Endothelial cell of umbilical vein (primary cell): ENCODE measurements around the gene ZNF462. TPM values are rescaled to one million over a fixed set of nuclear protein-coding genes. Genes with fewer than 3 reads are reported as not detected.

Source experiments
- BruUV-seq: library from RNA; stranded (reverse); fragments of 400-500 nt; replicated peaks from 2 replicates; lab custom pipeline; 2021; lab: Mats Ljungman, UMichigan
- CTCF ChIA-PET: fragments of 300-600, 350-600 bp; sonication (Branson Sonifier 250); formaldehyde crosslinking; loops from one replicate; lab custom pipeline; 2021; ENCODE audit warnings: antibody characterized with exemption, inconsistent platforms; lab: Charles Lee
- POLR2A ChIA-PET: fragments of 300-600, 350-600 bp; sonication (Branson Sonifier 250); formaldehyde crosslinking; loops from one replicate; lab custom pipeline; 2021; ENCODE audit warnings: antibody characterized with exemption, inconsistent platforms; lab: Charles Lee
- DNase-seq: peaks from one replicate; pipeline ENCODE4 v3.0.0-alpha.2; 2011; ENCODE audit warnings: low read depth, low spot score
- FAIRE-seq: peaks from 2 replicates; lab custom pipeline; 2011; peaks lifted over from hg19 to GRCh38; lab: Jason Lieb, UNC
- H2AFZ ChIP-seq: 2 replicates; pipeline ENCODE4 v1.6.0; 2012; ENCODE audit warnings: low read depth, low read length, control low read depth, inconsistent platforms
- H3K27ac ChIP-seq: 2 replicates; pipeline ENCODE4 v1.5.1; 2011; ENCODE audit warnings: low read depth, mild to moderate bottlenecking, control low read depth, low read length, moderate library complexity; ENCODE audit not compliant: insufficient read depth
- H3K27me3 ChIP-seq, 2 experiments: 2 replicates each; pipeline versions ENCODE4 v1.6.0 to v1.6.1; 2011; ENCODE audit warnings: low read length in 2 of 2, mixed read lengths in 1 of 2; ENCODE audit not compliant: control insufficient read depth in 2 of 2, insufficient read depth in 2 of 2
- H3K36me3 ChIP-seq, 2 experiments: 2 replicates in 1 of 2; 3 replicates in 1 of 2; pipeline ENCODE4 v1.5.1; 2011; ENCODE audit warnings: low read length in 2 of 2, mild to moderate bottlenecking in 1 of 2, moderate library complexity in 1 of 2; ENCODE audit not compliant: control insufficient read depth in 2 of 2, insufficient read depth in 2 of 2; ENCODE audit errors: extremely low read depth in 1 of 2
- H3K4me1 ChIP-seq: 3 replicates; pipeline ENCODE4 v1.5.1; 2011; ENCODE audit warnings: mild to moderate bottlenecking, low read length; ENCODE audit not compliant: control insufficient read depth, insufficient read depth; ENCODE audit errors: extremely low read depth
- H3K4me2 ChIP-seq: 2 replicates; pipeline ENCODE4 v1.6.1; 2011; ENCODE audit warnings: low read length, control low read depth, mixed read lengths; ENCODE audit not compliant: insufficient read depth
- H3K4me3 ChIP-seq, 3 experiments: fragments of 200-600 bp in 1 of 3; sonication (generic), shearing (Covaris generic) in 1 of 3; replicated peaks in 1 of 3; 2 replicates each; pipeline ENCODE4 v1.5.1; 2011 to 2016; ENCODE audit warnings: control low read depth in 3 of 3, low read length in 3 of 3, mild to moderate bottlenecking in 2 of 3, inconsistent platforms in 1 of 3, low read depth in 1 of 3, moderate library complexity in 1 of 3; ENCODE audit not compliant: insufficient read depth in 1 of 3
- H3K79me2 ChIP-seq: 2 replicates; pipeline ENCODE4 v1.6.0; 2012; ENCODE audit warnings: low read length, inconsistent platforms; ENCODE audit not compliant: control insufficient read depth, insufficient read depth
- H3K9ac ChIP-seq: replicated peaks from 2 replicates; pipeline ENCODE3; 2011; ENCODE audit warnings: low read length, control low read depth; ENCODE audit not compliant: insufficient read depth; ENCODE audit errors: extremely low read depth
- H3K9me1 ChIP-seq: replicated peaks from 3 replicates; pipeline ENCODE4 v1.6.0; 2011; ENCODE audit warnings: mild to moderate bottlenecking, low read length; ENCODE audit not compliant: control insufficient read depth, insufficient read depth; ENCODE audit errors: extremely low read depth
- H3K9me3 ChIP-seq: replicated peaks from 2 replicates; pipeline ENCODE4 v1.5.1; 2012; ENCODE audit warnings: low read length, inconsistent platforms; ENCODE audit not compliant: control insufficient read depth, insufficient read depth
- H4K20me1 ChIP-seq: replicated peaks from 2 replicates; pipeline ENCODE3; 2011; ENCODE audit warnings: mild to moderate bottlenecking, low read length; ENCODE audit not compliant: control insufficient read depth, insufficient read depth; ENCODE audit errors: extremely low read depth
- CTCF ChIP-seq, 2 donors: IDR thresholded peaks; 1 replicate in 1 of 2; 2 replicates in 1 of 2; pipeline ENCODE4 v1.5.1; 2011; ENCODE audit warnings: low read length in 2 of 2, mild to moderate bottlenecking in 2 of 2, moderate library complexity in 2 of 2, control low read depth in 1 of 2, inconsistent platforms in 1 of 2, low read depth in 1 of 2; ENCODE audit not compliant: insufficient read depth in 1 of 2; ENCODE audit errors: extremely low read depth in 1 of 2
- EZH2 ChIP-seq: IDR thresholded peaks from 2 replicates; pipeline ENCODE4 v1.6.1; 2012; ENCODE audit warnings: borderline replicate concordance, low read depth, mild to moderate bottlenecking, moderate library complexity, low read length, inconsistent platforms; ENCODE audit not compliant: severe bottlenecking
- FOS ChIP-seq: IDR thresholded peaks from 2 replicates; pipeline ENCODE4 v1.6.1; 2011; ENCODE audit warnings: mild to moderate bottlenecking, low read length, moderate library complexity, borderline replicate concordance; ENCODE audit not compliant: insufficient read depth
- GATA2 ChIP-seq: IDR thresholded peaks from 2 replicates; pipeline ENCODE4 v1.7.0; 2011; ENCODE audit warnings: low read depth, mild to moderate bottlenecking, moderate library complexity, mixed read lengths, low read length; ENCODE audit not compliant: insufficient read length, insufficient read depth
- JUN ChIP-seq: IDR thresholded peaks from 2 replicates; pipeline ENCODE4 v1.6.1; 2011; ENCODE audit warnings: borderline replicate concordance, low read depth; ENCODE audit not compliant: insufficient read length, insufficient read depth
- MAX ChIP-seq: IDR thresholded peaks from 2 replicates; pipeline ENCODE4 v1.6.1; 2011; ENCODE audit not compliant: insufficient read depth, insufficient read length
- MYC ChIP-seq: IDR thresholded peaks from one replicate; pipeline ENCODE4 v1.6.1; 2011; ENCODE audit warnings: mild to moderate bottlenecking, low read depth, low read length
- POLR2A ChIP-seq: IDR thresholded peaks from 2 replicates; pipeline ENCODE4 v1.6.1; 2012; ENCODE audit warnings: low read depth, mild to moderate bottlenecking, control low read depth, low read length
- POLR2AphosphoS5 ChIP-seq: IDR thresholded peaks from 2 replicates; pipeline ENCODE4 v1.6.1; 2012; ENCODE audit warnings: low read depth, mild to moderate bottlenecking, control low read depth, low read length, moderate library complexity; ENCODE audit not compliant: insufficient read depth
- dilution Hi-C: fragments of 300-500 bp; cut with MboI; formaldehyde crosslinking; loops from one replicate; pipeline ENCODE4 v1.15.0; 2019; ENCODE audit warnings: low sequenced_read_pairs; ENCODE audit not compliant: extremely low pct_ligation_motif_present
- intact Hi-C: fragments of 100-400 bp; cut with micrococcal nuclease; formaldehyde crosslinking; loops from one replicate; pipeline ENCODE4 v1.10.0; 2022
- polyA plus RNA-seq, 4 experiments: library from polyadenylated mRNA; depleted of rRNA in 3 of 4; stranded (reverse) in 3 of 4; unstranded in 1 of 4; fragments of >200 nt; gene quantifications; 2 replicates each; pipeline versions ENCODE4 v1.2.1 to v1.2.3, GENCODE V29; 2011 to 2012; ENCODE audit warnings: missing spikeins in 1 of 4
- total RNA-seq: library from RNA; stranded (reverse); gene quantifications from 2 replicates; pipeline ENCODE4 v1.2.3, GENCODE V29; 2021

Gene ZNF462
- total and polyA plus RNA-seq, 2 donors (not counting 3 experiments of a cell fraction or from before 2014, with no cell fraction given): 6.2 to 24.7 TPM

GRCh38 chr9:106954974-106955850 is 92.2 kb downstream of the ZNF462 start:
- H2AFZ ChIP-seq: no peak overlapping the region
- no peak overlapping the region for H3K4me3 ChIP-seq
- no peaks in the 10 kb centered on the region for H4K20me1 ChIP-seq
- no peak overlapping the region for H3K9ac ChIP-seq
- intact Hi-C loops: no loop called here
- H3K79me2 ChIP-seq: no peaks in the 10 kb centered on the region
- no peaks in the 10 kb centered on the region for H3K9me1 ChIP-seq
- no peaks in the 10 kb centered on the region for H3K36me3 ChIP-seq
- DNase-seq (no peak), FAIRE-seq (no peak)
- H3K4me1 ChIP-seq: peaks cover 2% of the 10 kb centered on the region
- BruUV-seq: no TSS peak
- H3K27me3 ChIP-seq: no peaks in the 10 kb centered on the region
- no peak overlapping the region for H3K27ac ChIP-seq
- CTCF ChIA-PET: no interaction called here
- H3K9me3 ChIP-seq: no peaks in the 10 kb centered on the region
- dilution Hi-C loops: no loop called here
- POLR2A ChIA-PET: no interaction called here
- TF ChIP-seq EZH2 (no peak), FOS (no peak), MYC (no peak)
- no peak overlapping the region for H3K4me2 ChIP-seq

DNA sequence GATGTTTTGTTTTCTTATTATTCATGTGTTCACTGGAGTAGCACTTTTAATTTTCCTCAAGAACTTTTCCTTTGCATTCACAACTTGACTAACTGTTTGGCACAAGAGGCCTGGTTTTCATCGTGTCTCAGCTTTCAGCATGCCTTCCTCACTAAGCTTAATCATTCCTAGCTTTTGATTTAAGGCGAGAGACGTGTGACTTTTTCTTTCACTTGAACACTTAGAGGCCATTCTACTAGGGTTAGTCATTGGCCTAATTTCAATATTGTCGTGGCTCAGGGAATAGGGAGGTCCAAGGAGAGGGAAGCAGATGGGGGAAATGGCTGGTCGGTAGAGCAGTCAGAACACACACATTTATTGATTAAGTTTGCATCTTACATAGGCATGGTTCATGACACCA is 94.0 kb downstream of the ZNF462 start:
- H4K20me1 ChIP-seq: no peaks in the 10 kb centered on the region
- FAIRE-seq: no peak
- H3K4me2 ChIP-seq: no peak overlapping the region

More for the DNA sequence above, 94.0 kb downstream of the ZNF462 start:
- Histone ChIP-seq H3K4me1 (peaks cover 5% of the 10 kb centered on the region), H3K9me3 (no peaks in the 10 kb centered on the region), H3K4me3 (no peak overlapping the region), H2AFZ (no peak overlapping the region), H3K27me3 (no peaks in the 10 kb centered on the region), H3K9me1 (no peaks in the 10 kb centered on the region), H3K9ac (no peak overlapping the region), H3K79me2 (no peaks in the 10 kb centered on the region), H3K27ac (no peak overlapping the region), H3K36me3 (no peaks in the 10 kb centered on the region)
- CTCF ChIA-PET: no interaction called here
- DNase-seq: no peak
- no TSS peak for BruUV-seq
- intact Hi-C loops (no loop called here), dilution Hi-C loops (no loop called here)
- POLR2A ChIA-PET: no interaction called here
- no peak for TF ChIP-seq MYC
- no peak for TF ChIP-seq MAX
- no peak for TF ChIP-seq GATA2
- no peak for TF ChIP-seq POLR2AphosphoS5
- TF ChIP-seq CTCF (IDR thresholded peaks at IDR 0.05; ENCODE audit: extremely low read depth in 1 of 2, insufficient read depth in 1 of 2, low read depth in 1 of 2, low read length in 2 of 2): no peak
- TF ChIP-seq JUN: no peak
- TF ChIP-seq POLR2A: no peak
- TF ChIP-seq FOS: no peak
- TF ChIP-seq EZH2: no peak
